Smooth muscle cell (in vitro differentiated cells): ENCODE results near the gene TPR. TPM values are rescaled to one million over a fixed set of nuclear protein-coding genes. Genes with fewer than 3 reads are reported as not detected.

Source experiments
- DNase-seq: peaks from one replicate; lab custom pipeline; 2025; ENCODE audit not compliant: unreplicated experiment; lab: John Stamatoyannopoulos, UW
- H2AFZ ChIP-seq: fragments of 200-600 bp; sonication (generic); 2 replicates; pipeline ENCODE4 v1.6.0; 2016; ENCODE audit warnings: antibody characterized with exemption, low read depth, mild to moderate bottlenecking
- H3F3A ChIP-seq: fragments of 200-600 bp; sonication (generic); 2 replicates; pipeline ENCODE4 v1.6.0; 2017; ENCODE audit warnings: antibody characterized with exemption, low read depth
- H3K27ac ChIP-seq: fragments of 200-600 bp; sonication (generic); 2 replicates; pipeline ENCODE4 v1.5.1; 2016; ENCODE audit warnings: low read depth, mild to moderate bottlenecking
- H3K27me3 ChIP-seq: fragments of 200-600 bp; sonication (generic); 2 replicates; pipeline ENCODE4 v1.6.1; 2016; ENCODE audit warnings: low read depth, mild to moderate bottlenecking
- H3K36me3 ChIP-seq: fragments of 200-600 bp; sonication (generic); 2 replicates; pipeline ENCODE4 v1.5.1; 2016; ENCODE audit warnings: low read depth
- H3K4me1 ChIP-seq: fragments of 200-600 bp; sonication (generic); 2 replicates; pipeline ENCODE4 v1.5.1; 2016; ENCODE audit warnings: low read depth
- H3K4me2 ChIP-seq: fragments of 200-600 bp; sonication (generic); 2 replicates; pipeline ENCODE4 v1.6.0; 2016; ENCODE audit warnings: mild to moderate bottlenecking
- H3K4me3 ChIP-seq: fragments of 200-600 bp; sonication (generic); 2 replicates; pipeline ENCODE4 v1.5.1; 2016; ENCODE audit warnings: mild to moderate bottlenecking
- H3K79me2 ChIP-seq: fragments of 200-600 bp; sonication (generic); 2 replicates; pipeline ENCODE4 v1.6.0; 2016; ENCODE audit warnings: low read depth, mild to moderate bottlenecking
- H3K9ac ChIP-seq: fragments of 200-600 bp; sonication (generic); 2 replicates; pipeline ENCODE4 v1.6.0; 2016; ENCODE audit warnings: low read depth
- H3K9me3 ChIP-seq: fragments of 200-600 bp; sonication (generic); replicated peaks from 2 replicates; pipeline ENCODE4 v1.5.1; 2016; ENCODE audit warnings: low read depth
- H4K20me1 ChIP-seq: fragments of 200-600 bp; sonication (generic); 2 replicates; pipeline ENCODE4 v1.6.0; 2016; ENCODE audit warnings: low read depth
- WGBS: methylation state at CpG from one replicate; pipeline ENCODE4 v1.1.7; 2016; ENCODE audit warnings: low lambda C conversion rate; 5-methylcytosine and 5-hydroxymethylcytosine counted together
- polyA plus RNA-seq: library from polyadenylated mRNA; unstranded; fragments of >200 nt; fragmentation: Nextera tagmentation; extraction: Ambion mirVana; gene quantifications from 2 replicates; pipeline ENCODE4 v1.2.1, GENCODE V29; 2016
- total RNA-seq: library from RNA; depleted of rRNA; stranded (reverse); fragments of >200 nt; gene quantifications from 2 replicates; pipeline ENCODE4 v1.2.3, GENCODE V29; 2014
- TF ChIP-seq, protein P1 (sequence below): fragments of 200-600 bp; sonication (generic); IDR thresholded peaks from 2 replicates; pipeline ENCODE4 v1.5.1; 2017; ENCODE audit warnings: borderline replicate concordance, mild to moderate bottlenecking, antibody characterized with exemption; ENCODE audit not compliant: insufficient read depth, poor library complexity, severe bottlenecking

The TPR gene
- total and polyA plus RNA-seq, 2 experiments from 2014 or later: 43.9 to 61.8 TPM

- no peaks in the 10 kb centered on the region for H4K20me1 ChIP-seq
- H2AFZ ChIP-seq: no peak overlapping the region
- no peak for DNase-seq
- no peak overlapping the region for H3K4me3 ChIP-seq
- no peak overlapping the region for H3K27ac ChIP-seq
- no peaks in the 10 kb centered on the region for H3K4me1 ChIP-seq
- peaks cover 5% of the 10 kb centered on the region for H3K36me3 ChIP-seq
- TF ChIP-seq, protein P1, sequence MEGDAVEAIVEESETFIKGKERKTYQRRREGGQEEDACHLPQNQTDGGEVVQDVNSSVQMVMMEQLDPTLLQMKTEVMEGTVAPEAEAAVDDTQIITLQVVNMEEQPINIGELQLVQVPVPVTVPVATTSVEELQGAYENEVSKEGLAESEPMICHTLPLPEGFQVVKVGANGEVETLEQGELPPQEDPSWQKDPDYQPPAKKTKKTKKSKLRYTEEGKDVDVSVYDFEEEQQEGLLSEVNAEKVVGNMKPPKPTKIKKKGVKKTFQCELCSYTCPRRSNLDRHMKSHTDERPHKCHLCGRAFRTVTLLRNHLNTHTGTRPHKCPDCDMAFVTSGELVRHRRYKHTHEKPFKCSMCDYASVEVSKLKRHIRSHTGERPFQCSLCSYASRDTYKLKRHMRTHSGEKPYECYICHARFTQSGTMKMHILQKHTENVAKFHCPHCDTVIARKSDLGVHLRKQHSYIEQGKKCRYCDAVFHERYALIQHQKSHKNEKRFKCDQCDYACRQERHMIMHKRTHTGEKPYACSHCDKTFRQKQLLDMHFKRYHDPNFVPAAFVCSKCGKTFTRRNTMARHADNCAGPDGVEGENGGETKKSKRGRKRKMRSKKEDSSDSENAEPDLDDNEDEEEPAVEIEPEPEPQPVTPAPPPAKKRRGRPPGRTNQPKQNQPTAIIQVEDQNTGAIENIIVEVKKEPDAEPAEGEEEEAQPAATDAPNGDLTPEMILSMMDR: no peak
- no peaks in the 10 kb centered on the region for H3K9me3 ChIP-seq
- no CpG with 5 or more reads among the region's 6 CpGs for WGBS
- H3K79me2 ChIP-seq: no peaks in the 10 kb centered on the region
- no peak overlapping the region for H3K4me2 ChIP-seq
- no peaks in the 10 kb centered on the region for H3F3A ChIP-seq
- no peaks in the 10 kb centered on the region for H3K27me3 ChIP-seq
- H3K9ac ChIP-seq: no peak overlapping the region
Measured at GRCh38 chr1:186307445-186307844, 67.6 kb downstream of the TPR start.

- no peaks in the 10 kb centered on the region for H3K9me3 ChIP-seq
- H4K20me1 ChIP-seq: no peaks in the 10 kb centered on the region
- H3K79me2 ChIP-seq: no peaks in the 10 kb centered on the region
- H3K9ac ChIP-seq: no peak overlapping the region
- 87% methylated on average over 3 of the region's 3 CpGs for WGBS
- no peak overlapping the region for H3K4me3 ChIP-seq
- H3F3A ChIP-seq: no peaks in the 10 kb centered on the region
- no peaks in the 10 kb centered on the region for H3K36me3 ChIP-seq
- H3K4me2 ChIP-seq: no peak overlapping the region
- TF ChIP-seq, protein P1: no peak
- H3K27ac ChIP-seq: no peak overlapping the region
- DNase-seq: no peak
- no peaks in the 10 kb centered on the region for H3K27me3 ChIP-seq
- no peak overlapping the region for H2AFZ ChIP-seq
- H3K4me1 ChIP-seq: no peaks in the 10 kb centered on the region
Measured at GRCh38 chr1:186306533-186306932, 68.5 kb downstream of the TPR start.

GRCh38 chr1:186304982-186305949 lies 69.8 kb downstream of the TPR start:
- Histone ChIP-seq H3K79me2 (no peaks in the 10 kb centered on the region), H3K4me1 (no peaks in the 10 kb centered on the region), H3F3A (no peaks in the 10 kb centered on the region), H3K27ac (no peak overlapping the region), H4K20me1 (no peaks in the 10 kb centered on the region), H3K9ac (no peak overlapping the region), H3K36me3 (no peaks in the 10 kb centered on the region), H3K4me3 (no peak overlapping the region), H3K4me2 (no peak overlapping the region), H3K9me3 (no peaks in the 10 kb centered on the region), H3K27me3 (no peaks in the 10 kb centered on the region), H2AFZ (no peak overlapping the region)
- TF ChIP-seq, protein P1: peak; percentile 47
- DNase-seq: no peak
- WGBS: 54% methylated on average over 6 of the region's 6 CpGs
